Glomerular visceral epithelial cell (primary cell): ENCODE measurements around the gene MAST4.

ENCODE experiments used
- DNase-seq: peaks from one replicate; pipeline ENCODE4 v3.0.0-alpha.2; 2016; ENCODE audit errors: extremely low spot score

The MAST4 gene

DNA sequence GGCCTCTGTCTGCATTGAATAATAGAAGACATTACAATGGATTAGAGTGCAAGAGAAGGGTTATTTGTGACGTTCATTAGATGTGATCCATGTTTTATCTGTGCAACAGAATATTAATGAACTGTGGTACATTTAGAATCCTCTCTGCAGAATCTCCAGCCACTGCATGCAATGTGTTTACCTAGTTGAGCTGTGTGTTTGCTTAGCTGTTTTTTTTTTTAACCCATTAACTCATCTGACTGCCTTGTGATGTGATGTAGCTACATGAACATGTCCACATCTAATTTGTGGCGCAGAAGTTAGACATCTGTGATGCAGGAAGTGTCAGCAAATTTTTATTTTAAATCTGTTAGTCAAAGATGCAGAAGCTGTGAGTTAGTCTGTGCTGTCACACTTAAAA lies 363.5 kb downstream of the MAST4 start:
- DNase-seq, result no peak

DNA sequence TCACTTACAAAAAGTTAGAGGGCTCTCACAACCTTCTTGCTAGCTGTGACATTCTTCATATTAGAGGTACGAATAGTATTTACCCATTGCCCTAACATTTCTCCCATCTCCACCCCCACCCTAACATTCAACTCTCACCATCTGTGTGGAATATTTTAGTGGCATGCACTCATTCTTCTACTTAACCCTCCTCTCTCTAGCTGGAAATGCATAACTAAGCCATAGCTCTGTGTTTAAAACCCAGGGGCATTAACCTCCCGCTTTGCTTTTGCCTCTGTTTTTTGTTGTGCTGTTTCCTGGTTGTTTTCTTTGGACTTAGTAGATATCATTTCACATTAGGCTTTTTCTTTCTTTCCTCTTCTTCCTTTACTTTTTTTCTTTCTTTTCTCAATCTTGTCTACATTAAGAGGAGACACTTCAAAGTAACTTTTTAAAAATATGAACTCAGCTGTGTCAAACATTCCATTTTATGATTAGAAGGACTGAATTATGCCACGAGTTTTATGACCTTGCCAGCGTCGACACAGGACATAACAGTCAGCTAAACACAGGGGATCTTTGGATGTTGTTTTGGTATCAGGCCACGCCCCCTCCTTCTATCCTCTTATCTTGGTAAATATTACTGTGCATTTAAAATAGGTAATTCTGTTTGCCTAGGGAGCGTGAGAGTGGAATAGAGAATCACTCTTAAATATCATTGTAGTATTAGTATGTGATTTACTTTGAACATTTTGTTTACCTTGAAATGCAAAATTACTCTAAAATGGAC lies 364.4 kb downstream of the MAST4 start:
- DNase-seq, result no peak

DNA sequence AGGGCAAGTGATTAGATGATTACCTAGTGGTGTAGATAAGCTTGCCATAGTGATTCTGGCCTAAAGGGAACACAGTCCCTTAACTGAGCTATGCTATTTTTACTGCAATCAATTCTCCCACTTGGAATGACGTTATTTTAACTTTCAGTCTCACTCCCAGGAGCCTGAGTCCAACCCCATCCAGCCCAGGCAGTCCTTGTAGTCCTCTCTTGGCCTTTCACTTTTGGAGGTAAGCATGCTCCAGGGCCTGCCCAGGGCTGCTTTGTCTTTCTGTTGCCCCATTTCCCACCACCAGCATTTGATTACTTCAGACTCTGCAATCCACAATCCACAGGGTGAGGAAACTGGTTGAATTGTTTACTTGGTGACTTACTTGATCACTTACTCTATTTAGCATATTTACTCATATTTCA lies 367.4 kb downstream of the MAST4 start:
- DNase-seq, result no peak

DNA sequence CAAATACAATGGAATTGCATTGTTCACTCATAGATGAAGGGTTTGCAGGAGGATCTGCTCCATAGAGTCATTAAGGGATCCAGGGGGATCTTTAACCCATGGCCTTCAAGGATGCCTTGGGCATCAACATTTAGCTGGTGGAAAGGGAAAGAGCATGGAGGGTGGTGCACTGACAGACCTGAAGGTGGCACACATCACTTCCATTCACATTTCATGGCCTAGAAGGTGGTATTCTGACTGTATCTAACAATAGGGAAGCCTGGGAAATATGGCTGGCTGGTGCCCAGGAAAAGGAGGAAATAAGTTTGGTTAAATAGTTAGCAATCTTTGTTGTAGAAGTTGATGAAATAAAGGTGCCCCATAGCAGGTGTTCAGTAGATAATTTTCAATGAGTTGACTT lies 370.2 kb downstream of the MAST4 start:
- no peak for DNase-seq

DNA sequence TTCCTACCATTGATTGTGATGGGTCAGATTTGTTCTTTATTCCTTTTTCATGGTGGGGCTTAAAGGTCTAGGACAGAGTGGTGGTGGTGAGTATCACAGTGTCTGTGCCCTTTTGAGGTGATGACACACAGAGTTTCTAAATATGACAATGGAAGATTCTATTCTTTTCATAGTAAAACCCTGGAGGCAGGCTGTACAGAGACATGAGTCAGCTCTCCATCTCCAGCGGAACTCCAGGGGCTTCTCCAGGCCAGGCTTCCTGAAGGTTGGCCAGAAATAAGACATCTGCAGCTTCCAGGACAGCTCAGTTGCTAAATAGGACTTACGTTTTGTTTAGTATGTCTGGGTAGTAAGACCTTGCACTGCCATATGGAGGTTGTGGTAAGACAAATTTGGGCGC lies 370.9 kb downstream of the MAST4 start:
- DNase-seq, result no peak

DNA sequence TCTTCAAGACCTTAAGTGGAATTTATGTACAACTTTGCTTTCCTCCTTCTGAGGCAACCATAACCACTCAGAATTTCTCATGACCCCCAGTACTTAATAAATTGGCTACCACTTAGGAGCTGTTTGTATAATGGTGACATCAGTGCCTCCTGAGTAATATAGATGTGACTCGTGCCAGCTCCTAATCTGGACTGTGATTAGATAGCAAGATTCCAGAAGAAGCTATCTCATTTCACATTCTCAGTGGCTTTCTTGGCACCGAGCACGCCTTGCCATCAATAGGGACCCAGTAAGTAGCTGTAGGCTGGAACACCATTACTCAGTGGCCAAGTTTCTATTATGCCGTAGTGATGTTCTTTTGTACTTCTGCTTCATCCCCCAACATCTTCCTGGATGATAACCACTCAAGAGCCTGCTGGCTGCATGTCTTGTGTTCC lies 371.7 kb downstream of the MAST4 start:
- DNase-seq, result no peak

DNA sequence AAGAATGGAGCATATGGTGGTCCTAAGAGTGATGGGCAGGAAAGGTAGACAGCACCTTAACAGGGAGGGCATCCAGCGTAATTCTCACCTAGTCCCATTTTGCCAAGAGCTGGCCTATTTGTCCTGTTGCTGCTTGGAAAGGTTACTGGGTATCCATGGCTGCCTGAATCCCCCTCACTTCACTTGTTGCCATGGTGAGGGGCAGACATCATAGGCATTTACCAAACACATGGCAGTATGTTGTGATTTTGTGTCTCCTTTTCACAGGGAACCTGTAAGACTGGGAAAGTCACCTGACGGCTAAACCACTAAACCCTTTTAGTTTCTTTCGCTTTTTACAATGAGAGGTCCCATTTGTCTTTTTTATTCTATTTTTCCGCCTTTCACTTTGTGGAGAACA lies 373.3 kb downstream of the MAST4 start:
- DNase-seq, result no peak

DNA sequence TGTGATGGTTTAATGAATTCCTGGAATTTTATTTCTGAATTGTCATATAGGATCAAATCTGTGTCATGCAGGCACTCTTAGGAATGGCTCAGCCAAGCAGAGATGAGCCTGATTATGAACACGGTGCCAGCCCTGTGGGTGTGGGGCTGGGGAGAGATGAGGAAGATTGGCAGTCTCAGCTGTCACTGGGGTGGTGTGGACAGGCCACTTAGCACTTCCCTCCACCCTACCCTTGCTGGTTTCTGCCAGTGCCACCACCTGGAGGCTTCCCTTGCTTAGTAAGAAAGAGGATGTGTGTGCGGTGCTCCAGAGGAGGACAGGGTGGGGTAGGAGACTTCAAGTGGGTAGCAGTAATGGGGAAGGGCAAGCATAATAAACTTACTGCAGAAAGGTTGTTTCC lies 373.8 kb downstream of the MAST4 start:
- DNase-seq, result no peak

DNA sequence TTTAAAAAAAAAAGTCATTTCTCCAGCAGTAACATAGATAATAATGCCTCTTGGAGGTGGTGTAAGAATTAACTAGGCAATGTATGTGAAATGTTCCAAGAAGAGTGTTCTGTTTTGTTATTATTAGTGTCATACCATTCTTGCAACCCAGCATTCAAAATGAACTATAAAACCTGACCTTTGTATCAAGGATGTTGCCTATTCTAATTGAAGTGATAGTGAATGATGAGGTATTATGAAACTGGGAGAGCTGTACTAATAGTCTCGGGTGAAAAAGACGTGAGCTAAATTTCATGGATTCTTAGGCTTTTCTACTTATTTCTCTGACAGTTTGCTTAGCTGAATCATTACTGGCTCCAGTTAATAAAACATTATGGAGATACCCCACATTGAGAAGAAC lies 375.8 kb downstream of the MAST4 start:
- no peak for DNase-seq

DNA sequence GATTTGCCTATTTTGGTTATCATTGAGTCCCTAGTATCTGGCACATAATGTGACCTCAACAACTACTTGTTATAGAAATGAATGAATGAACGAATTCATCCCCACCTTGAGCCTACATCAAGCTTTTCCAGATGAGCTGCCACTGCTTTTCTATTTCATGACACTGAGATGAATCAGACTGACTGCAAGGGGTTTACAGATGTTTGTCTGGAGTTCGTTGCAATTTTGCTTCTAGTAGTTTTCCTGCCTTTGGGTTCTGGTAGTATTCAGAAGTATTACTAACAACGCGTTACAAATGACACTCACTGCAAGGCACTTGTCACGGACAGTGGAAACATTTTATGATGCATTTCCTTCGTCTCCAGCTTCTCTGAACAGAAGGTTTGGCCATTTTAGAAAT lies 378.1 kb downstream of the MAST4 start:
- DNase-seq, result no peak

DNA sequence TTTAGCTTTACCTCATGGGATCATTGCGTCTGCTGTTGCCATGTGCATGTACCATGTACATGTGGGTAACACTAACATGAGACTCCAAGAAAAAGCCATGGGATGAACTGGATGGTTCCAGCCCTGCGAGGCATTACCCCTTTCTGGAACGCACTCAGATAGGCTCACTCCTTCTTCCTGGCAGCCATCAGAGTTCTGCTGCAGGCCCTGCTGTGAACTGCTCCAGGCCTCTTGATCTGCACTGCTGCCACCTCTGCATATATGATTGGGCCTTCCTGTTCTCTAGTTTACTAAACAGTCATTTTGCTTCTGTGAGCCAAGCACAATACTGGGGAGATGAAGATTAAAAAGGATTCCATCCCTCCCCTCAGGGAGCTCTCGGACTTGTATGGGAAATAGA lies 379.9 kb downstream of the MAST4 start:
- no peak for DNase-seq

DNA sequence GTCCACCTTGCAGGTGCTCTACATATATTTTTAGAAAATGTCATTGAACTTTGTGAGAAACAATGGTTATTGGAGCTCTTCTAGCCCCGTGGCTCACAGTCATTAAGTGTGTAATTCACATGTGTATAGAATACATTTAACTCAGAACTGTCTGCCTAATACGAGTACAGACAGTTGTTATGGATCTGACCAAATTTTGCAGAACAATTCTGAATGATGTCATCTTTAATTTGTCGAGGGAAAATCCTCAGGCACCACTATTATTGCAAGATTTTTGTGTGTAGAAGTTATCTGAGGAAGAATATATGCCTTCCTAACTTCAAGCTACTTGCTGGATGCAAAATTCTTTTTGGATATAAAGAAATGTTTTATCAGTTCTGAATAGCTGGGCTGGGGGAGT lies 383.5 kb downstream of the MAST4 start:
- DNase-seq, result no peak

DNA sequence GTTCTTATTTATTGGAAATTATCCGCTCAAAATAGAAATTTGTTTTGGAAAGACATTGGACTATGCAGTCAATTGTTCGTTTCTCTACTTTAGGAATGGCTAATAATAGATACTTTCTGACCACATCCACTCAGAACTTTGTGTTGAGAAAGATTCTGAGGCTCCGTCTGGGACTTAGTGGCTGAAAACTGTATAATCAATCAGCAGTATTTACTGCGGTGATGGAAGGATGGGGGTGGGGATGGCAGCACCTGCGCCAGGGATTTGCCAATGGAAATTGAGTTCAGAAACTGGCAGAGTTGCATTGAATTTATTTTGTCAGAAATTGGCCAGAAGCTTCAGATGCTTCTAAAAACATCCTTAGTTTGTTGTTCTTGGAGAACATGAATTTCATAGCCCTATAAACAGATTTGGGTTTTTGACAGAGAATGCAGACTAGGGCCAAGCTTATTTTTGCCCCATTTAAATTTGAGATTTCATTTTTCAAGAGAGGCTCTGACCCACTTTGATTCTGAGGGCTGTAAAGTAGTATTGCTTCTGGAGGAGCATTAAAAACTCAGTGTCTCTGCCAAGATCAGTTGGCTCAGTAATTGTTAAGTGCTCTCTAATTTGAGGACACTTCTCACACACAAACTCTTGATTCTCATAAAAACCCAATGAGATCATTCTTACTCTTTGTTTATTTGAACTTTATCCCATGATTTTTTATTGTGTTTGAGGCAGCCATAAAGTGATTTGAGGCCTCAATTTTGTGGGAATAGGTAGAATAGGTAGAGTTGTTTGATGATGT lies 385.3 kb downstream of the MAST4 start:
- DNase-seq, result no peak

DNA sequence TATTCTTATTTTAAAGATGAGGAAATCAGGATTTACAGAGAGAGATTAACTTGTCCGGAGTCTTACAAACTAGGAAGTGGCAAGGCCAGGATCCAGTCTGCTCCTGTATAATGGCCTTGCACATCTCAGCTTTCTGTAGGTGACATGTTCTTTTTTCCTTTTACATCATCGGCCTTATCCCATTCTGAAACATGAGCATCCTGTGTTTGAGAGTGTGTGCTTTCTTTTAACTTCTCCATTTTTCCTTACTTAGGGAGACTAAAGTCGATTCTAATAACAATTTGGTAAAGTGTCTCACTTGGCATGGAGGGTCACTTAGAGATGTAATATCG lies 385.8 kb downstream of the MAST4 start:
- no peak for DNase-seq

DNA sequence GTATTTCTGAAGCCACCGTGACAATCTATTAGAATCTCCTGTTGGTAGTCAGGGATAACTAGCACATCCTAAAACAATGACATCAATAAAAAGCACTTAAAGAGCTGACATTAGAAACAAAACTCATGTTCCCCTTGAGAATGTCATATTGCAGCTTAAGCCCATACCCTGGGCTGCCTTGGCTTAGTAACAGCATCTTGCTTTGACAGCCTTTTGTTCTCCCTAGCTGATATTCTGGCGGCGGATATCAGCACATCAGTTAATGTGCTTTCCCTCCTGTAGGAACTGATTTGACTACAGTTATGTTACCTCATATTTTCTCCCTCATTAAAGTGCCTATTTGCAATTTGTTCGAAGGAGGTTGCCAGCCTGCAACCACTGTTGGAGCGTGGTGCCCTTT lies 386.3 kb downstream of the MAST4 start:
- DNase-seq, result no peak

DNA sequence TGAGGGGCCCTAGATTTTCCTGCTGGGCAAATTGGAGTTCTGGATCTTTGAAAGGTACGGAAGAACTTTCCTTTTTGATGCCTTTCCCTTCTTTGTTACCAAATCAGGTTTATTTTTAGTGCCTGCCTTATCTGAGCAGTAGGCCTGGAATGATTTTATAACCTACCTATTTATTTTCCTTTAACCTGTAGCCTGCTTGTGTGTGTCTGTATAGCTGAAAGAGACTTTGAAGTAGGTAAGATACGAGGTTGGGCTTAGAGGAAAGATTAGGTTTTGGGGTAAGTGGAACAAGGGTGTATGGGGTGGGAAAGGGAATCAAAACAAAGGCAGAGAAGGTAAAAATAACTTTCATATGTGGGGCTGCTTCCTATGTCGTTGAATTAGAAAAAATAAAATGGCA lies 389.2 kb downstream of the MAST4 start:
- no peak for DNase-seq

DNA sequence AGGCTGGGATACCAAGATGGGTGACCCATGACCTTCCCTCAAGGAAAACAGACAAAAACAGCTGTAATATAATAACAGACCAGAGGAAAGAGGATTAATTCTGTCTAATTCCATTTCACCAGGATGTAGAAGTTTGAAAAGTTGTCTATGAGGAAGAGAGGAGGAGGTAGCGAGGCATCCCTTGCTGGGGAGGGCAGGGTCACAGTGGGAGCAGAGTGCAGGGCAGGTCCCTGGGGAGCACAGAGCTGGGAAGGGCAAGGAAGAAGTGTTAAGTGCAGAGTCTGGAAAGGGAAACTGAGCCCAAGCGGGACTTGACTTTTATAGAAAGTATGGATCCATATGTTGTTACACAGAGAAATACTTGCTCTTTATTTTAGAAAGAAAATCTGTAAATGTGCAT lies 389.8 kb downstream of the MAST4 start:
- no peak for DNase-seq

DNA sequence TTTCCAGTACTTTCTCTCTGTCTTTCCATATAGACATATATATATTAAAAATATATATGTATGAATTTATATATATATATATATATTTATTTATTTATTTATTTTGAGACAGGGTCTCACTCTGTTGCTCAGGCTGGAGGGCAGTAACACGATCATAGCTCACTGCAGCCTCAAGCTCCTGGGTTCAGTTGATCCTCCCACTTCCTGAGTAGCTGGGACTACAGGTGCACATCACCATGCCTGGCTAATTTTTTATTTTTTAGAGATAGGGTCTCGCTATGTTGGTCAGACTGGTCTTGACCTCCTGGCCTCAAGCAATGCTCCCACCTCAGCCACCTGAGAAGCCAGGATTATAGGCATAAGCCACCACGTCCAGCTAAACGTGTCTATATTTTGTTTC lies 390.3 kb downstream of the MAST4 start:
- no peak for DNase-seq

DNA sequence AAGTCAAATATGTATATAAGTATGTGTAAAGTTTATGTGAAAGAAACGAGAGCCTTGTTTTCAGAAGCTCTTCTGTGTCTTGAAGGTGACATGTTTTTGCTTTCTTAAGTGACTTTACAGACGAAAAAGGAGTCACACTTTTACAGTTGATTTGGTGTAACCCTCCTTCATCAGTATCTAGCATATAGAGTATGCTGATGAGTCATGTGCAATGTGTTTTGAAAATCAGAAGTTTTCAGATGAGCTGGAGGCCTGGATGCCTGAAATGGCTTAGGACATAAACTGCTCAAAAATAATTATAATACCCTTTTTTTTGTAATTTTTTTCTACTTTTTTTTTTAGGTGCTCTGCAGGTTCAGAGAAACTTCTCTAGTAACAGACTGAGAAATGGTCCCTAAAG lies 390.9 kb downstream of the MAST4 start:
- DNase-seq, result no peak

DNA sequence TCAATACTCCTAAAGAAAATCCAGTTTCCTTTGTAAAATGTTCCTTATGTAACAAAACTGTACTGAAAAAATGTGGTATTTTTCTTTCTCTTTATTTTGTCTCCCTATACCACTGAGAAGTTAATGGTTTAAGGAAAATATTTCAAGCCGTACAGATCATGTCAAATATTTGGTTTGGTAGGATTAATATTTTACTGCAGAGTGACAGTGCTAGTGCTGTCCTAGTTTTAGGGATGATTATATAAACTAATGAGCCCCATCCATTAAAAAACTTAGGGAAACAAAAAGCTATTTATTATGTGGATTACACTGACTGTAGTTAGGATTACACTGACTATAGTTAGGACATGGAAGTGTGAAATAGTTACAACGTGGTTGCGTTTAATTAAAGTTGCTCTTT lies 391.3 kb downstream of the MAST4 start:
- DNase-seq, result no peak

DNA sequence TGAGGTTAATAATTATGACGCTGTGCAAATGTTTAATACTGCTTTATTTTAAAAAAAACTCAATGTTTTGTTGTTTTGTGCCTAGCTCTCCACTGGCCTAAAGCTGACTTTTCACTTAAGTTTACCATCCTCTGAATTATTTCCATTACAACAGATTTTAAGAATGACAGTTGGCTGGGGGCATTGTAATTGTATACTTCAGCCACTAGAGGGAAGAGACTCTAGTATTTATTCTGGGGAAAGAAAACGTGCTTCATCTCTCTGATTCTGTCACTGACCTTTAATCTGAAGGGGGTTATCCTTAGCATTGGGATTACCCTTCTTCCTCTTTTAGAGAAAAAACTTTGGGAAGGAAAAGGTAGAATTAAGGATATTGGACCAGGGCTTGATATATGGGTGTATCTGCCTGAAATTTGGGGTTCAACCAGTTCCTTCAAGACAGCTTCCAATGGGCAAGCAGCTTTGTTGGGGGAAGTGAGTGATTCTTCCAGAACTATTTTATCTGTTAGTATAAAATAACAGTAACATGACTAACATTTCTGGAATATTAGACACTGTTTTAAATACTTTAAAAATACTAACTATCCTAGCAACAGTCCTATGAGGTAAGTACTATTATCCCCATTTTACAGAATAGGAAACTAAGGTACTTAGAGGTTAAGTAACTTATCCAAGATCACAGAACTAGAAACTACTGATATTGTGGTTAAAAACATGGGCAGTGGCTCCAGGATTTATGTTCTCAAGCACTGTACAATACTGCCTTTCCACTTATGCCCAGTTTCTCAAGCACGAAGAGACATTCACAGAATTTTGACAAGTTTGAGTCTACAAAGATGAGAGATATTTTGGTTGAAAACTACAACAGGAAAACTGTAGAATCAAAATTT lies 392.0 kb downstream of the MAST4 start:
- DNase-seq, result peak; percentile 45

DNA sequence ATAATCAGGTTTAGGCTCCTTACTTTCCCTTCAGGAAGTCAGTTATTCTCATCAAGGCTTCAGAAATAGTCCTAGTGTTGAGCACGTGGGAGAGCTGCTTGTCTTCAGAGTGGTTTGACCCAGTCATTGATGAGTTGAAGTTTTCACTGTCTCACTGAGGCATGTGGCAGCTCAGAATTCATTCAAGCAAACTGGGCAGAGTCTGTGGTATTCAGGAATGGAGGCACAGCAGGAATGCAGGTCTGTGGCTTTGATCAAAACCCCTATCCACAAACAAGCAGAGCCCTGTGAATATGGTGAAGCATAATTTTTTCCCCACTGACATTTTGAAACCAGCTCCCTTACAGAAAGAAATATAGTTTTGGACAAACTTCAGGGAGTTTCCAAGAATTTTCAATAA lies 393.1 kb downstream of the MAST4 start:
- DNase-seq, result peak; percentile 93

DNA sequence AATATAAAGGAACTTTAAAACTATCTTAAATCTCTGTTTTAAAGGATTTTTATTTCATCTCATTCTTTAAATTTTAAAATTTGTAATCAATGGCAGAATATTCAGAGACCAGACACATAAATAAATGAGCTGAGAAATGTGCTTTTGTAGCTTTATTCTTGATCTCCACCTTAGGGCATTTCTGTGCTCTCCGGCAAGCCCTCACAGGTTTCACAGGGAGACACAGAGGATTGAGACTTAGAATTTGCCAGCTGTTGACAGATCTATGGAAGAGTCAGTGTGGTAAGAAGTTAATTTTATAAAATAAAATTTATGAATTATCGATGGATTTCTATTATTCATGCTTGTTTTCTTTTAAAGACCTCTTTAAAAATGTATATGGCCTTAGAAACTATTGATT lies 393.6 kb downstream of the MAST4 start:
- DNase-seq, result no peak
